Activated T-cell treated with anti-CD3 and anti-CD28 coated beads, Interleukin-2, amount 50 U/mL, for 72 hours (primary cell): ENCODE measurements around the gene SPRTN. TPM values are rescaled to one million over a fixed set of nuclear protein-coding genes. Genes with fewer than 3 reads are reported as not detected.
"Not testable (repeated sequence)": the region's sequence is repeated elsewhere in the genome, so short reads cannot be mapped to it uniquely, and the experiment has no call there.

ENCODE experiments used
- ATAC-seq, 2 donors: fragments of 150-1000 bp; cut with Tn5 transposase; replicated peaks in 1 of 2; 2 replicates each; pipeline ENCODE4 v1.10.0; 2021; ENCODE audit warnings: moderate library complexity in 2 of 2, mild to moderate bottlenecking in 1 of 2
- DNase-seq, 2 donors: peaks; one replicate each; pipeline ENCODE4 v3.0.0; 2021 to 2022; ENCODE audit warnings: mixed read lengths in 1 of 2
- H3K27ac Mint-ChIP-seq: one replicate; pipeline ENCODE4 v1.8.0; 2022; ENCODE audit warnings: mild to moderate bottlenecking, moderate library complexity, mixed read lengths
- H3K27me3 Mint-ChIP-seq: one replicate; pipeline ENCODE4 v1.8.0; 2022; ENCODE audit warnings: low read depth, mixed read lengths
- H3K36me3 Mint-ChIP-seq, 2 donors: one replicate each; pipeline ENCODE4 v1.8.0; 2022; ENCODE audit warnings: mixed read lengths in 2 of 2, mild to moderate bottlenecking in 1 of 2; ENCODE audit not compliant: insufficient read depth in 2 of 2
- H3K4me1 Mint-ChIP-seq: one replicate; pipeline ENCODE4 v1.8.0; 2022; ENCODE audit warnings: low read depth, mixed read lengths
- H3K4me3 Mint-ChIP-seq, 2 donors: one replicate each; pipeline ENCODE4 v1.8.0; 2022; ENCODE audit warnings: mild to moderate bottlenecking in 2 of 2, mixed read lengths in 2 of 2, moderate library complexity in 2 of 2
- H3K9me3 Mint-ChIP-seq, 2 donors: one replicate each; pipeline ENCODE4 v1.8.0; 2022; ENCODE audit warnings: mixed read lengths in 2 of 2
- total RNA-seq, 2 donors: library from RNA; stranded (reverse); gene quantifications; one replicate each; pipeline ENCODE4 v1.2.3, GENCODE V29; 2022

The SPRTN gene
- total RNA-seq, 2 donors from 2014 or later: 9.6 to 10.4 TPM

DNA sequence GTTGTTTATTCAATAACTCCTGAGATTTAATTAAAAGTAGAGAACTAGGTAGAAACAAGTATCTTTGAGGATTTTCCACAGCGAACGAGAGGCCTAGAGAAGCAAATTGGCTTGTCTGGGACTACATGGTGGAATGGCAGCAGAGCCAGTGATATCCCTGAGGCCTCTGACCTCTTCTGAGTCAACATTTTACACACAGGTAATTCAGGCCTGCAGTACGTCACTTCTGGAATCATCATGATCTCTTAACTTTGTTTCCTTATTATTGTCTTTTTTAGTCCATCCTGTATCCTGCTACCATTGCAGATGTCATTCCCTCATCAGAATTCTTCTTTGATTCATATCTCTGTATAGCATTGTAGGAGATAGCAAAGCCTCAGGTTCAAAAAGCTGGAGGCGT is 9.9 kb downstream of the SPRTN start:
- no peaks in the 10 kb centered on the region for H3K4me1 Mint-ChIP-seq
- H3K27ac Mint-ChIP-seq: no peak overlapping the region
- H3K9me3 Mint-ChIP-seq: no peaks in the 10 kb centered on the region
- H3K27me3 Mint-ChIP-seq: no peaks in the 10 kb centered on the region
- ATAC-seq (no peak), DNase-seq (no peak)
- H3K4me3 Mint-ChIP-seq: no peak overlapping the region
- H3K36me3 Mint-ChIP-seq: peaks cover 4 to 13% of the 10 kb centered on the region in 2 donors

- Mint-ChIP-seq H3K27ac (no peak overlapping the region), H3K27me3 (no peaks in the 10 kb centered on the region), H3K4me3 (no peak overlapping the region), H3K4me1 (no peaks in the 10 kb centered on the region), H3K36me3 (peaks cover 4 to 13% of the 10 kb centered on the region in 2 donors), H3K9me3 (no peaks in the 10 kb centered on the region)
- ATAC-seq (no peak), DNase-seq (no peak)
Observed at GRCh38 chr1:231348442-231348841, 10.3 kb downstream of the SPRTN start.

DNA sequence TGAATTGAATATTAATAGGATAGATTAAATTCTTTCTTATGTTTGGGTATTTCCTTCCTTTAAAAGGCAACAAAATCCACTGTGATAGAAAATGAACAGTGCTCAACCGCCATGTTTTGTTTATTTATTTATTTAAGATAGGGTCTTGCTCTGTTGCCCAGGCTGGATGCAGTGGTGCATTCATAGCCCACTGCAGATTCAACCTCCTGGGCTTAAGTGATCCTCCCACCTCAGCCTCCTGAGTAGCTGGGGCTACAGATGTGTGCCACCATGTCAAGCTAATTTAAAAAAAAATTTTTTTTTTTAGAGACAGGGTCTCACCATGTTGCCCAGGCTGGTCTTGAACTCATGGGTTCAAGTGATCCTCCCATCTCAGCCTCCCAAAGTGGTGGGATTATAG is 10.8 kb downstream of the SPRTN start:
- H3K36me3 Mint-ChIP-seq: peaks cover 4 to 13% of the 10 kb centered on the region in 2 donors
- ATAC-seq, DNase-seq, H3K27me3 Mint-ChIP-seq, H3K27ac Mint-ChIP-seq, H3K9me3 Mint-ChIP-seq, H3K4me3 Mint-ChIP-seq, H3K4me1 Mint-ChIP-seq: not testable (repeated sequence)

GRCh38 chr1:231351816-231352215 is 13.7 kb downstream of the SPRTN start:
- Mint-ChIP-seq H3K27ac (no peak overlapping the region), H3K27me3 (no peaks in the 10 kb centered on the region), H3K4me1 (no peaks in the 10 kb centered on the region), H3K4me3 (no peak overlapping the region), H3K36me3 (peaks cover 4 to 9% of the 10 kb centered on the region in 2 donors), H3K9me3 (no peaks in the 10 kb centered on the region)
- no peak for DNase-seq
- no peak for ATAC-seq

- Mint-ChIP-seq H3K36me3 (peaks cover 4 to 9% of the 10 kb centered on the region in 2 donors), H3K27me3 (no peaks in the 10 kb centered on the region), H3K4me3 (no peak overlapping the region), H3K9me3 (no peaks in the 10 kb centered on the region), H3K27ac (no peak overlapping the region), H3K4me1 (peaks cover 7% of the 10 kb centered on the region)
- ATAC-seq (no peak), DNase-seq (no peak)
Observed at GRCh38 chr1:231353086-231353485, 15.0 kb downstream of the SPRTN start.

DNA sequence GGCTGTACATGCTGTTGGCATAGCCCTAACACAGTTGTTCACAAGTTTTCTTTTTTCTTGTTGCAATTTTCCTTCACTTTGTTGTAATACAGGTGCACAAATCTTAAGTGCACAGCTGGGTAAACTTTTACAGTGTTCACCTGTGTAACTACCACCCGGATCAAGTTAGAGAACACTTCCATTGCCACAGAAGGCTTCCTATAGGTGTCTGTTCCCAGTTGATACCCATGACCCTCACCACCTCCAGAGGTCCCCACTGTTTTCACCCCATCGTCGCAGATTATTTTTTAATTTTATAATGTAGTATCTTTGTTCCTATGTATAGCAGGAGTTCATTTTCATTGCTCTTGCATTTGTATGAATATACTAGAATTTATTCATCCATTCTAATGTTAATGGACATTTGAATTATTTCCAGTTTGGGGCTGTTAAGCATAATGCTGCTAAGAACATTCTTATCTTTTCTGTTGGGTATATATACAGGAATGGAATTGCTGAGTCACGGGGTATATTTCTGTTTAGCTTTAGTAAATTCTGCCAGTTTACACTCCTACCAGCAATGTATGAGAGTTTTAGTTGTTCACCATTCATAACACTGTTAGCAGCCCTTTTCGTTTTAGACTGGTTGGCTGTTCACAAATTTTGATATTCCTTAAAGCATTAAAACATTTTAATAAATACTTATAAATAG is 16.4 kb downstream of the SPRTN start:
- Mint-ChIP-seq H3K9me3 (no peaks in the 10 kb centered on the region), H3K36me3 (peaks cover 2 to 7% of the 10 kb centered on the region in 2 donors), H3K4me1 (peaks cover 8% of the 10 kb centered on the region), H3K27me3 (no peaks in the 10 kb centered on the region), H3K4me3 (no peak overlapping the region), H3K27ac (no peak overlapping the region)
- DNase-seq: no peak
- no peak for ATAC-seq

DNA sequence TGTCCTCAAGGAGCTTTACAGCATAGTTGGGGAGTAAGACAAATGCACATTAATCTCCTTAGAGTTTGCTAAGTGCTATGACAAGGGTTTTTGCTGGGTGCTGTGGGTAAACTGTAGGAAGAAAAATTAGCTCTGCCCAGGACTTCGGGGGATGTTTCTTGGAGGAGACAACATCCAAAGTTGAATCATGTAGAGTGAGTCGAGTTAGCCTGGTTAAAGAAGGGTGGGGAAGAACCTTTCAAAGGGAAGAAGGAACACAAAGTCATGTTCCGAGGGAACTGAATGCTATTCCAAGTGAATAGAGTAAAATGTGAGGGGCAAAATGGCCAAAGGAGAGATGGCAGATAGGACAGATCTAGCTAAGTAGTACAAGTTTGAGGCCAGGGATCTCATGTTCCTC is 17.1 kb downstream of the SPRTN start:
- no peaks in the 10 kb centered on the region for H3K9me3 Mint-ChIP-seq
- H3K27me3 Mint-ChIP-seq: no peaks in the 10 kb centered on the region
- H3K4me3 Mint-ChIP-seq: no peak overlapping the region
- DNase-seq (no peak), ATAC-seq (no peak)
- H3K4me1 Mint-ChIP-seq: peaks cover 8% of the 10 kb centered on the region
- no peak overlapping the region for H3K27ac Mint-ChIP-seq
- peaks cover 2 to 7% of the 10 kb centered on the region in 2 donors for H3K36me3 Mint-ChIP-seq

- Mint-ChIP-seq H3K36me3 (peaks cover 3 to 9% of the 10 kb centered on the region in 2 donors), H3K27me3 (no peaks in the 10 kb centered on the region), H3K4me3 (no peak overlapping the region), H3K4me1 (peaks cover 8% of the 10 kb centered on the region), H3K9me3 (no peaks in the 10 kb centered on the region), H3K27ac (no peak overlapping the region)
- no peak for DNase-seq
- ATAC-seq: no peak
Observed at GRCh38 chr1:231357187-231357772, 19.2 kb downstream of the SPRTN start.

DNA sequence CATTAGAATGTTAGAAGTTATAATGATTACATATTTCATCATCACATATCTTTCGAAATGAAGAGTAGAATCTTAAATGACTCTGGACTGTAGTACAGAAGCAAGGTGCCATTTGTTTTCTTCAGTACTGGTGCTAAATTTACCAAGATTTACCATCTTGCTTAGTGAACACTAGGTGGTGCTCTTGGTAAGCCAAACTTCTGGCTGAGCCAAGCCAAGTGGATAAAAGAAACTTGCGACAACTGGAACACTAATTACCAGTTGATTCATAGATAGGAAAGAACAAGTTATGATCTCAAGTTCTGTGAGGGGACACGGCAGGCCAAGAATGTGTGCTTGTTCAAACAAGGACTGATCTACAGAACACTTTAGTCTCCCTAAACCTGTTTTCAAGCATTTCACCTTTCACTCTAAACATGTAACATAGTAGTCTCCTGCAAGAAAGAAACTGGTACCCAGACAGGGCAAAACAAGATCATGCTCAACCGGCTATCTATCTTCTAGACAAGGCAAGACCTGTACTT is 19.8 kb downstream of the SPRTN start:
- Mint-ChIP-seq H3K27ac (no peak overlapping the region), H3K4me3 (no peak overlapping the region), H3K4me1 (peaks cover 8% of the 10 kb centered on the region), H3K36me3 (peaks cover 3 to 6% of the 10 kb centered on the region in 2 donors), H3K9me3 (no peaks in the 10 kb centered on the region), H3K27me3 (no peaks in the 10 kb centered on the region)
- ATAC-seq (peak; percentile 75 to 81), DNase-seq (peak in 1 of 2 donors; percentile 27)

GRCh38 chr1:231359113-231359512 is 21.0 kb downstream of the SPRTN start:
- H3K9me3 Mint-ChIP-seq: no peaks in the 10 kb centered on the region
- H3K27ac Mint-ChIP-seq: peak overlapping the region; percentile 78
- H3K27me3 Mint-ChIP-seq: no peaks in the 10 kb centered on the region
- H3K4me3 Mint-ChIP-seq: no peak overlapping the region
- ATAC-seq: no peak
- no peak for DNase-seq
- H3K36me3 Mint-ChIP-seq: peaks cover 3 to 6% of the 10 kb centered on the region in 2 donors
- H3K4me1 Mint-ChIP-seq: peaks cover 8% of the 10 kb centered on the region

GRCh38 chr1:231362325-231362724 is 24.2 kb downstream of the SPRTN start:
- Mint-ChIP-seq H3K9me3 (no peaks in the 10 kb centered on the region), H3K27me3 (no peaks in the 10 kb centered on the region), H3K4me1 (peaks cover 8% of the 10 kb centered on the region), H3K27ac (no peak overlapping the region), H3K4me3 (no peak overlapping the region), H3K36me3 (peaks cover 3 to 12% of the 10 kb centered on the region in 2 donors)
- DNase-seq: no peak
- ATAC-seq: no peak

DNA sequence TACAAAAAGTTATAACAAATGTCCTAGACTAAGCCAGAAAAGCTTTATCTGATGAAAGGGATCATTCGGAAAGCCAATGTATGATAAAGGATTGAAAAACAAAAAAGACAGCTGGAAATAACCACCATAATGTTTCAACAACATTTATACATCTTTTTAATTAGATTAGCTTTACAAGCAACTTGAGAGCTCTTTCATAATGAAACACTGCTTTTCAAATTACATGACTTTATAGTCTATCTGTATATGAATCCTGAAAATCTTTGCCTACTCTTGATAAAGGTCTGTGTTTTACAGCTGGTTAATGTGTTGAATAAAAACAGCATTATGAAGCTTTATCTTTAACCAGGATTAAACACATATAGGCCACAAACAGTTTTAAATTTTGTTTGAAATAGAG is 25.5 kb downstream of the SPRTN start:
- Mint-ChIP-seq H3K36me3 (peaks cover 3 to 12% of the 10 kb centered on the region in 2 donors), H3K9me3 (no peaks in the 10 kb centered on the region), H3K4me3 (no peak overlapping the region), H3K4me1 (no peaks in the 10 kb centered on the region), H3K27ac (no peak overlapping the region), H3K27me3 (no peaks in the 10 kb centered on the region)
- ATAC-seq: no peak
- DNase-seq: no peak

DNA sequence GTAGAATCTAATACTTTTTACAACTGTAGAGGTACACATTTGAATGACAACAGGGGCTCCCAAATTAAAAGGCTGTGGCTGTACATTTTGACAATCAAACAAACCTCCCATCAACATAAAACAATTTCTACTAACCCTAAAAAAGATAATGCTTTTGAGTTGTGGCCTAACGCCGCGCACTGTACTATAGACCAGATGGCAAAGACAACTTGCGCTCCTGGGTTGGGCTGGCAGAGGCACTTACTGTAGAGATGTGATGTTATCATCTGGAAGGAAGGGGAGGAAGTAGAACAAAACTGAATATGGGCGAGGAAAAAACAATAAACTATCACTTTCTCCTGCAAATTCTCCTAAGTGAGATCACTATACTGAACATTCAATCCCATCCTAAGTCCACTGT is 26.1 kb downstream of the SPRTN start:
- ATAC-seq (no peak), DNase-seq (no peak)
- peaks cover 3 to 12% of the 10 kb centered on the region in 2 donors for H3K36me3 Mint-ChIP-seq
- no peaks in the 10 kb centered on the region for H3K27me3 Mint-ChIP-seq
- no peaks in the 10 kb centered on the region for H3K9me3 Mint-ChIP-seq
- no peak overlapping the region for H3K27ac Mint-ChIP-seq
- H3K4me3 Mint-ChIP-seq: no peak overlapping the region
- no peaks in the 10 kb centered on the region for H3K4me1 Mint-ChIP-seq
